Measurements from ENCODE around the gene GHRHR.

DNA sequence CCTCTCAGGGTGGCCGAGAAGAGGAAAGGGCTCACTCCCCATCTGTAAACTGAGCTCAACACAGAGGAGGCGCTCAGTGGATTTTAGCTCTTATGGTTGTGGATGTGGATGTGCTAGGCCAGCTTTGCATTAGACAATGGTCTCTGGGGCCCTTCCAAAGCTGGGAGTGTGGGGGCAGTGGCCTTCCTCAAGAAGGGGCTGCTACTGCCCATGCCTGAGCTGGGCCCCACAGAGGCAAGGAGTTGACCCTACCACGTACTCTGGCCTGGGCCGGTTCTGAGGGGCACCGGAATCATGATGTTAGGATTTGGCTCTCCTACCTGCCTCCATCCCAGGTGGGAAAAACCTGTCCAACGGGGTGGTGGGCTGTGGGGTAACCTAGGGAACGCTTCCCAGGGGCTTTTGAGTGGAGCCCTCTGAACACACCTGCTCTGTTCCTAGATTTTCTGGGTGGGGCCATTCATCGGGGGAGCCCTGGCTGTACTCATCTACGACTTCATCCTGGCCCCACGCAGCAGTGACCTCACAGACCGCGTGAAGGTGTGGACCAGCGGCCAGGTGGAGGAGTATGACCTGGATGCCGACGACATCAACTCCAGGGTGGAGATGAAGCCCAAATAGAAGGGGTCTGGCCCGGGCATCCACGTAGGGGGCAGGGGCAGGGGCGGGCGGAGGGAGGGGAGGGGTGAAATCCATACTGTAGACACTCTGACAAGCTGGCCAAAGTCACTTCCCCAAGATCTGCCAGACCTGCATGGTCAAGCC, 40.6 kb upstream of the GHRHR start:
- TF ChIP-seq CTCF (IDR thresholded peaks at IDR 0.05), result no peak
- no peak for TF ChIP-seq EP300 (IDR thresholded peaks at IDR 0.05)
- TF ChIP-seq POLR2A (IDR thresholded peaks at IDR 0.05), result no peak
